ENCODE measurements around the gene THAP9. TPM values are rescaled to one million over a fixed set of nuclear protein-coding genes. Genes with fewer than 3 reads are reported as not detected.
"Not testable (repeated sequence)": the region's sequence is repeated elsewhere in the genome, so short reads cannot be mapped to it uniquely, and the experiment has no call there.

THAP9 gene
- total RNA-seq, 1 experiment from 2014 or later, result 7.9 TPM

DNA sequence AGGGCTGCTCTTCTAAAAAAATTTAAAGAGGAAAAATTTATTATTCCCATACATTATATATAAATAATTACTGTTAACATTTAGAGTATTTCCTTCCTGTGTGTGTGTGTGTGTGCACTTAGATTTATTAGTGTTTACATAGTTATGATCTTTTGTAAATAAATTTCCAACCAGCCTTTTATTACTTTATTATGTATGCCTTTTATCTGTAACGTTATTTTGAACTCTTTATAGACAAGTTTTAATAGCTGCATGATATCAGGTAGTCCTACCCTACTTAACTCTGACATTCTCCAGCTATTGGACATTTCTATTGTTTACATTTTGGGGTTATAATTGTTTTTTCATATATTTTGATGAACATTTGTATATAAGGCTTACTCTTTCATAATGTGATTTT is 8.8 kb downstream of the THAP9 start:
- Mint-ChIP-seq H3K4me3 (ENCODE audit: unreplicated experiment) (no peak overlapping the region), H3K27me3 (ENCODE audit: insufficient read depth, unreplicated experiment) (no peaks in the 10 kb centered on the region), H3K4me1 (ENCODE audit: low read depth, unreplicated experiment) (no peaks in the 10 kb centered on the region), H3K9me3 (ENCODE audit: unreplicated experiment) (no peaks in the 10 kb centered on the region), H3K36me3 (ENCODE audit: insufficient read depth, unreplicated experiment) (no peaks in the 10 kb centered on the region), H3K27ac (ENCODE audit: unreplicated experiment) (no peak overlapping the region)
- H3K4me1 ChIP-seq, result no peaks in the 10 kb centered on the region
- H3K36me3 ChIP-seq (ENCODE audit: control insufficient read depth, insufficient read depth, low read length), result peaks cover 2% of the 10 kb centered on the region; the same call in 1 of the 2 replicates
- BruUV-seq (replicated peaks), result no TSS peak
- no peaks in the 10 kb centered on the region for H3K9me3 ChIP-seq
- H3K4me3 ChIP-seq (ENCODE audit: low read depth, low read length), result no peak overlapping the region
- ChIA-PET CTCF (no interaction called here), POLR2A (no interaction called here)
- no peaks in the 10 kb centered on the region for H3K27me3 ChIP-seq (replicated peaks; ENCODE audit: control insufficient read depth, insufficient read depth, low read length)
- TF ChIP-seq, protein P1, sequence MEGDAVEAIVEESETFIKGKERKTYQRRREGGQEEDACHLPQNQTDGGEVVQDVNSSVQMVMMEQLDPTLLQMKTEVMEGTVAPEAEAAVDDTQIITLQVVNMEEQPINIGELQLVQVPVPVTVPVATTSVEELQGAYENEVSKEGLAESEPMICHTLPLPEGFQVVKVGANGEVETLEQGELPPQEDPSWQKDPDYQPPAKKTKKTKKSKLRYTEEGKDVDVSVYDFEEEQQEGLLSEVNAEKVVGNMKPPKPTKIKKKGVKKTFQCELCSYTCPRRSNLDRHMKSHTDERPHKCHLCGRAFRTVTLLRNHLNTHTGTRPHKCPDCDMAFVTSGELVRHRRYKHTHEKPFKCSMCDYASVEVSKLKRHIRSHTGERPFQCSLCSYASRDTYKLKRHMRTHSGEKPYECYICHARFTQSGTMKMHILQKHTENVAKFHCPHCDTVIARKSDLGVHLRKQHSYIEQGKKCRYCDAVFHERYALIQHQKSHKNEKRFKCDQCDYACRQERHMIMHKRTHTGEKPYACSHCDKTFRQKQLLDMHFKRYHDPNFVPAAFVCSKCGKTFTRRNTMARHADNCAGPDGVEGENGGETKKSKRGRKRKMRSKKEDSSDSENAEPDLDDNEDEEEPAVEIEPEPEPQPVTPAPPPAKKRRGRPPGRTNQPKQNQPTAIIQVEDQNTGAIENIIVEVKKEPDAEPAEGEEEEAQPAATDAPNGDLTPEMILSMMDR (IDR thresholded peaks at IDR 0.05; ENCODE audit: insufficient read depth in 1 of 2, low read depth in 1 of 2, low read length in 1 of 2, severe bottlenecking in 1 of 2, unreplicated experiment in 1 of 2), result no peak
- intact Hi-C loops (cut with micrococcal nuclease; ENCODE audit: unreplicated experiment), result loop anchor here (10.0 kb wide), 1 partner anchor 375 kb away; the partner anchor contains the start of gene COQ2
- no peak for DNase-seq

DNA sequence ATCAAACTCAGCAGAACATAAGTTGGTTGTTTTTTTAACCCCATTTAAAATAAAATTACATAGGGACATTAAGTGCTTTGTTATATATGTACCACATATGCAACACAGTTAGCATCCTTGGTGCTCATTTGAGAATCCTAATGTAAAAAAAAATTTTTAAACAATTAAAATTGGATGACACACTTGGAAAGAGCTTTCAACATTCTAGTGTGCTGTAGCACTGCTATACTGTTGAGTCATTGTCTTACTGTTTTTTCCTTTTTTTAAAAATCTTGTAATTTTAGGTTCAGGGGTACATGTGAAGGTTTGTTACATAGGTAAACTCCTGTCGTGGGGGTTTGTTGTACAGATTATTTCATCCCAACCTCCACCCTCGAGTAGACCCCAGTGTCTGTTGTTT is 12.8 kb downstream of the THAP9 start:
- ChIA-PET CTCF (no interaction called here), POLR2A (no interaction called here)
- H3K36me3 Mint-ChIP-seq (ENCODE audit: insufficient read depth, unreplicated experiment), result no peaks in the 10 kb centered on the region
- Histone ChIP-seq H3K4me3 (ENCODE audit: low read depth, low read length) (no peak overlapping the region), H3K36me3 (ENCODE audit: control insufficient read depth, insufficient read depth, low read length) (peaks cover 2% of the 10 kb centered on the region; the same call in 1 of the 2 replicates), H3K27me3 (replicated peaks; ENCODE audit: control insufficient read depth, insufficient read depth, low read length) (no peaks in the 10 kb centered on the region), H3K4me1 (no peaks in the 10 kb centered on the region), H3K9me3 (no peaks in the 10 kb centered on the region)
- no TSS peak for BruUV-seq (replicated peaks)
- TF ChIP-seq, protein P1 (IDR thresholded peaks at IDR 0.05; ENCODE audit: insufficient read depth in 1 of 2, low read depth in 1 of 2, low read length in 1 of 2, severe bottlenecking in 1 of 2, unreplicated experiment in 1 of 2), result no peak
- H3K9me3 Mint-ChIP-seq (ENCODE audit: unreplicated experiment), result no peaks in the 10 kb centered on the region
- DNase-seq, result no peak
- H3K27ac Mint-ChIP-seq (ENCODE audit: unreplicated experiment), result no peak overlapping the region
- intact Hi-C loops (cut with micrococcal nuclease; ENCODE audit: unreplicated experiment), result no loop called here
- H3K27me3 Mint-ChIP-seq (ENCODE audit: insufficient read depth, unreplicated experiment), result no peaks in the 10 kb centered on the region
- no peak overlapping the region for H3K4me3 Mint-ChIP-seq (ENCODE audit: unreplicated experiment)
- H3K4me1 Mint-ChIP-seq (ENCODE audit: low read depth, unreplicated experiment), result no peaks in the 10 kb centered on the region

DNA sequence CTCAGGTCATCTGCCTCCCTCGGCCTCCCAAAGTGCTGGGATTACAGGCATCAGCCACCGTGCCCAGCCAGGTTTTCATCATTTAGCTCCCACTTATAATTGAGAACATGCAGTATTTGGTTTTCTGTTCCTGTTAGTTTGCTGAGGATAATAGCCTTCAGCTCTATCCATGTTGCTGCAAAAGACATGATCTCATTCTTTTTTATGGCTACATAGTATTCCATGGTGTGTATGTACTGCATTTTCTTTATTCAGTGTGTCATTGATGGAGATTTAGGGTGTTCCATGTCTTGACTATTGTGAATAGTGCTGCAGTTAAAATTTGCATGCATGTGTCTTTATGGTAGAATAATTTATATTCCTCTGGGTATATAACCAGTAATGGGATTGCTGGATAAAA is 13.4 kb downstream of the THAP9 start:
- H3K4me1 ChIP-seq; BruUV-seq (replicated peaks); H3K27ac Mint-ChIP-seq (ENCODE audit: unreplicated experiment); intact Hi-C loops (cut with micrococcal nuclease; ENCODE audit: unreplicated experiment); H3K4me3 Mint-ChIP-seq (ENCODE audit: unreplicated experiment); H3K27me3 ChIP-seq (replicated peaks; ENCODE audit: control insufficient read depth, insufficient read depth, low read length); H3K27me3 Mint-ChIP-seq (ENCODE audit: insufficient read depth, unreplicated experiment); H3K9me3 ChIP-seq; H3K4me3 ChIP-seq (ENCODE audit: low read depth, low read length); POLR2A ChIA-PET; H3K36me3 Mint-ChIP-seq (ENCODE audit: insufficient read depth, unreplicated experiment); H3K4me1 Mint-ChIP-seq (ENCODE audit: low read depth, unreplicated experiment); CTCF ChIA-PET; DNase-seq; H3K36me3 ChIP-seq (ENCODE audit: control insufficient read depth, insufficient read depth, low read length); H3K9me3 Mint-ChIP-seq (ENCODE audit: unreplicated experiment): not testable (repeated sequence)

DNA sequence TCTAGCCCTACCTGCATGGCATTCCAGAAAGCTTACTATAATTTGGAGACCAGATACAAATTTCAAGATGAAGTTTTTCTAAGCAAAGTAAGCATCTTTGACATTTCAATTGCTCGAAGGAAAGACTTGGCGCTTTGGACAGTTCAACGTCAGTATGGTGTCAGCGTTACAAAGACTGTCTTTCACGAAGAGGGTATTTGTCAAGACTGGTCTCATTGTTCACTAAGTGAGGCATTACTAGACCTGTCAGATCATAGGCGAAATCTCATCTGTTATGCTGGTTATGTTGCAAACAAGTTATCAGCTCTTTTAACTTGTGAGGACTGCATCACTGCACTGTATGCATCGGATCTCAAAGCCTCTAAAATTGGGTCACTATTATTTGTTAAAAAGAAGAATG is 17.6 kb downstream of the THAP9 start:
- Histone ChIP-seq H3K4me3 (ENCODE audit: low read depth, low read length) (no peak overlapping the region), H3K27me3 (replicated peaks; ENCODE audit: control insufficient read depth, insufficient read depth, low read length) (no peaks in the 10 kb centered on the region), H3K4me1 (no peaks in the 10 kb centered on the region; the same call in 1 of the 2 replicates), H3K9me3 (no peaks in the 10 kb centered on the region), H3K36me3 (ENCODE audit: control insufficient read depth, insufficient read depth, low read length) (no peaks in the 10 kb centered on the region; the same call in 1 of the 2 replicates)
- DNase-seq, result no peak
- POLR2A ChIA-PET, result no interaction called here
- no TSS peak for BruUV-seq (replicated peaks)
- no peaks in the 10 kb centered on the region for H3K9me3 Mint-ChIP-seq (ENCODE audit: unreplicated experiment)
- TF ChIP-seq, protein P1 (IDR thresholded peaks at IDR 0.05; ENCODE audit: insufficient read depth in 1 of 2, low read depth in 1 of 2, low read length in 1 of 2, severe bottlenecking in 1 of 2, unreplicated experiment in 1 of 2), result no peak
- intact Hi-C loops (cut with micrococcal nuclease; ENCODE audit: unreplicated experiment), result no loop called here
- CTCF ChIA-PET, result no interaction called here
- H3K27ac Mint-ChIP-seq (ENCODE audit: unreplicated experiment), result no peak overlapping the region
- H3K4me3 Mint-ChIP-seq (ENCODE audit: unreplicated experiment), result no peak overlapping the region
- H3K27me3 Mint-ChIP-seq (ENCODE audit: insufficient read depth, unreplicated experiment), result no peaks in the 10 kb centered on the region
- H3K4me1 Mint-ChIP-seq (ENCODE audit: low read depth, unreplicated experiment), result no peaks in the 10 kb centered on the region
- peaks cover 6% of the 10 kb centered on the region for H3K36me3 Mint-ChIP-seq (ENCODE audit: insufficient read depth, unreplicated experiment)
